ENCODE data around the gene ATP10B.
"Not testable (repeated sequence)": the region's sequence is repeated elsewhere in the genome, so short reads cannot be mapped to it uniquely, and the experiment has no call there.

The ATP10B gene

GRCh38 chr5:160824301-160825001 lies 27.6 kb downstream of the ATP10B start:
- no peak for DNase-seq

- not testable (repeated sequence) for DNase-seq
These were observed 39.0 kb downstream of the ATP10B start for GRCh38 chr5:160812996-160813395.

DNA sequence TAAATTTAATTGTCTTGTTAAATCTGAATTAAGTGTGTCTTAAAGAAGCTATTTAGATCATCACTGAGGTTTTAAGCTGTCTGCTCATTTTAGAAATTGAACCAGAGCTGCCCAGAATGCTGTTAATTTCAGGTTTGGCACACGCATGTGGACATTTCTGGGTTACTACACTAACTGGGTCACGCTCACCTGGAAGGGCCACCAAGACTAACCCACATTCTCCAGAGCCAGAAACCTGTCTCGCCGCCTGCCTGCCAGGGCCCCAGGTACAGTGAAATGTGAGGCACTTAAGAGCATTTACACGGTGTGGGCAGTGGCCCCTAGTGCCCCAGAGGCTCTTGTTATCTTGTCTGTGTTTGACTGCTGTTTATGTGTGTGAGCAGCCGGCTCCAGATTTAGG lies 46.6 kb downstream of the ATP10B start:
- DNase-seq = no peak

- no peak for DNase-seq
These were observed 49.4 kb downstream of the ATP10B start for GRCh38 chr5:160802592-160802991.

GRCh38 chr5:160800375-160801275 lies 51.4 kb downstream of the ATP10B start:
- no peak for DNase-seq

GRCh38 chr5:160799184-160799583 lies 52.8 kb downstream of the ATP10B start:
- no peak for DNase-seq

DNA sequence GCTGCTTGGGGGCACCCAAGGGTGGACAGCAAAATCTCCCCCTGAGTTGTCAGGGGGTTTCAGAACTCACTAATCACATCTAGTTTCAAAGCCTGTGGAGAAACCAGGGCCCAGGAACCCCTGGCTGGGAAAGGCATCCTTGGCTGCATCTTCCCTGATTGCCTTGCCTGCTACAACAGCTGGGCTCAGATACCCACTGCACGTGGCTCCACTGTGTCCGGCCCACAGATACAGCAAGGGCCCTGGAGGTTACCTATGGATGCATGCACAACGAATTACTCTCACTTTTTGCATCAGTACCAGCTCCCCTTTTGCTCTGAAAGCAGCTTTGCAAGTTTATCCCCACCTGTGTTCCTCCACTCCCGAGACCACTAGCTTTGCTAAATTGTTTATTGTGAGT lies 55.0 kb downstream of the ATP10B start:
- no peak for DNase-seq

GRCh38 chr5:160793530-160793899 lies 58.5 kb downstream of the ATP10B start:
- no peak for DNase-seq

DNA sequence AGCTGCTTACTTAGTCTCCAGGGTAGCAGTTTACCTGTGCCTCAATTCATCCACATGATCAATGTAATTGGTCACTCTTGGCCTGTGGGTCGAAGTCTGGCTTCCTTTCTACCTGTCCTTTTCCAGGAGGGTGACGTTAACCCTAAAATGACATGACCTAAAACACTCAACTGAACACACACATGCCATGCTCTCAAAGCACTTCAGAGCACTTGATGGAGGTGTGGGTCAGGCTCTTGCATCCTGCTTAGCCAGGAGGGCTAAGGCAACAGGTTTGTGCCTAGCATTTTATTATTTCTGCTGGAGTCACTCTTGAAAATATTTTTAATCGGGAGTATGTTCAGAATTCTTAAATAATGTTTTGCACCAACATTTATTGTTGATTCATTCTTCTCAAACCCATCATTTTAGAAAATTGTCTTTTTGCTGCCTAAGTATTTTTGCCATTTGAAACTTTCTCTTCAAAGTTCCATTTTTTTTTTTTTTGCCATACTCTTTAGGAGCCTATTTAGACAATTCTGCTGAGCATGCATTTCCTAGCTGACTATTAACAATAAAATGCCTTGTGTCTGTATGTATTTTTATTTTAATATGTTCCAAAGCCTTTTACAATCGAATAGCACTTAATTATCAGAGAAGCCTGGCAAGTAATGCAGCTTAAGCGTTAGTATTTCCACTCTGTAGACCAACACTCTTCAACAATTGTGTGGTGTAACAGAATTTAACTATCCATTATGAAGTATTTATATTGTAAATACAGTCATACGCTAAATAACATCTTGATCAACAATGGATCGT lies 59.1 kb downstream of the ATP10B start:
- no peak for DNase-seq

DNA sequence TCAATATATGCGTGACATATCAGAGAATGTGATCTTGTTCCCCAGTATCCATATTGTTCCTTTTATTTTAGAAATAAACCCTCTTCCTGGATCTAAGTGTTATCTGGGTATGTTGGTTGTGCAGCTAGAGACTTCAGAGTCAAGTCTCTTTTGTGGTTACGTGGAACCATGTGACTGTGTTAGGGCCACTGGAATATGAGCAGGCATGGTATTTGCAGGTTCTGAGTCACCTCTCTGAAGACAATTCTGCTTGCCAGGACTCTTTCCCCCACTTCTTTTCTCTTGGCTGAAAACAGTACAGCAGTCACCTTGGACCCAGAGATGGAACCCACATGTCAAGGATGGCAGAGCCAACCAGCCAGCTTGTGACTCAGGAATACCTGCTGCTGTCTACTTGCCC lies 59.7 kb downstream of the ATP10B start:
- no peak for DNase-seq

- no peak for DNase-seq
These were observed 62.7 kb downstream of the ATP10B start for GRCh38 chr5:160789219-160789859.

GRCh38 chr5:160788102-160788660 lies 63.8 kb downstream of the ATP10B start:
- DNase-seq = no peak

- DNase-seq = no peak
These were observed 64.8 kb downstream of the ATP10B start for GRCh38 chr5:160787240-160787639.

DNA sequence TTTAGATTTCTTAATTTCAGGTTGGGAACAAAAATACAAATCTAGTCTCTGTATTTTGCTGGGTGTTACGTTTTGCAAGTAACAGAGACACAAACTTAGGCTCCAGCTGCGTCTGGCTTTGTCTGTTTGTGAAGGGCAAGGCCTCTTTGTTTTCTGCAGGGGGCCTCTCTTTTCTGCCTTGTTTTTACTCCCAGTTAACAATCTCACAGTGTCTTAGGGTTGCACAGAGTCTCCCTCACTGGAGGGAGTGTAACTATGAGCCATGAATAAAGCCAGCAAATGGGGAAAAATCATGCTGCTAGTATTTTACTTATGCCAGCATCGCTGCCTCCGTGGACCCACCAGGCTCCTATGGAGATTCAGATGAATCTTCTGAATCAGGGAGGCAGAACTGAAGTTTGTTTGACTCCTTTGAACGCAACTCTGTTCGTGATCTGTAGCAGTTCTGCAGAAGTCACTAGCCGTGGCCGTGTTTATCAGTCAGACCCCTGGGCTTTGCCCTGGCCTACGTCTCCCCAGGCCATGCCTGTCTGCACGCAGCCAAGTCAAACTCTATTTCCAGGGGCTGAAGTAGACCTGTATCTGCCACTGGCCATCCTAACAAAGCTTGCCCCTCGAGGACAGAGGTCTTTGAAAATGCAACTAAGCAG lies 77.2 kb downstream of the ATP10B start:
- no peak for DNase-seq

- DNase-seq = no peak
These were observed 78.2 kb downstream of the ATP10B start for GRCh38 chr5:160773646-160774410.

- no peak for DNase-seq
These were observed 79.2 kb downstream of the ATP10B start for GRCh38 chr5:160772854-160773253.

GRCh38 chr5:160770718-160771117 lies 81.3 kb downstream of the ATP10B start:
- DNase-seq = no peak

- DNase-seq = no peak
These were observed 82.7 kb downstream of the ATP10B start for GRCh38 chr5:160769301-160769700.

GRCh38 chr5:160767062-160767461 lies 84.9 kb downstream of the ATP10B start:
- DNase-seq = no peak

GRCh38 chr5:160760008-160760407 lies 92.0 kb downstream of the ATP10B start:
- no peak for DNase-seq

GRCh38 chr5:160757194-160757593 lies 94.8 kb downstream of the ATP10B start:
- no peak for DNase-seq

Data from activated gamma-delta T cell treated with Interleukin-2 at 50 U/mL for 16 hours (primary cell).